ENCODE data around the gene PDE1A. TPM values are rescaled to one million over a fixed set of nuclear protein-coding genes. Genes with fewer than 3 reads are reported as not detected.

PDE1A gene
- total RNA-seq, 2 experiments from 2014 or later, result not detected

- no peaks in the 10 kb centered on the region for H3K4me1 Mint-ChIP-seq
Measured at GRCh38 chr2:182355815-182356214, 71.0 kb downstream of the PDE1A start.

DNA sequence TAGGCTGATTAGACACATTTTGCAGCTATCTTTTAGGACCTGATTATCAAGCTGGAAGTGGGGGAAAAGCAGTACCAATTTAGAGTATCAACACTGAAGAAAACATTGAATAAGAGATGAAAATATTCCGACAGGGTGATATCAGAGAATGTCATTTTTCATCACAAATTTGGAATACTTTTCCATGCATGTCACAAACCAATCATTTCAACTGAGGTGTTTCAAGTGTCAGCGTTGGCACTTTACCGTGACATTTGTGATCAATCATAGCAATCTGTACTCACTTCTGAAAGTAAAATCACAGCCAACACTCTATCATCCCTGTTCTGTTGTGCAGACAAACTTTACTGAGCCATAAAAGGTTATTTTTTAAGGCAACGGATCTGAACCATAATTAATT is 75.4 kb downstream of the PDE1A start:
- H3K4me1 Mint-ChIP-seq, result no peaks in the 10 kb centered on the region
- no peaks in the 10 kb centered on the region for H3K27me3 Mint-ChIP-seq
- H3K36me3 Mint-ChIP-seq, result no peaks in the 10 kb centered on the region
- H3K9me3 Mint-ChIP-seq, result no peaks in the 10 kb centered on the region
- DNase-seq, result no peak
- no peak overlapping the region for H3K27ac Mint-ChIP-seq
- H3K4me3 Mint-ChIP-seq, result no peak overlapping the region

More at GRCh38 chr2:182355815-182356214, 71.0 kb downstream of the PDE1A start:
- Mint-ChIP-seq H3K4me3 (no peak overlapping the region), H3K36me3 (no peaks in the 10 kb centered on the region), H3K27me3 (no peaks in the 10 kb centered on the region), H3K27ac (no peak overlapping the region), H3K9me3 (no peaks in the 10 kb centered on the region)
- DNase-seq, result no peak

DNA sequence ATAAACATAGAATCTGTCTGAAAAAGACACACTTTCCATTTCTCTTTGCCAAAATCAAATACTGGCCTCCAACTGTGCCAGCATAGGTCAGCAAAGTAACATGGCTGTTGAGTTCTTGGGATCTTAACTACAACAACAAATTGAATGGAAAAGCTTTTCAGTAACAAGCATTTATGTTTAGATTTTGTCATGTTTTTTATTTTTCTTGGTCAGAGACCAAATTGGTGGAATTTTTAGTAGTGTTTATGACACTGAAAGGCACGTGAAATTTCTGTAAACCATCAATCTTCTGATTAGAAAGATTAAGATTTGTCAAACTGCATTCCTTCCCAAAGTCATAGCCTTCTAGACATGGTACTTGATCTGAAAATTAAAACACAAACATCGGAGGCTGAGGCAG is 77.6 kb downstream of the PDE1A start:
- no peaks in the 10 kb centered on the region for H3K36me3 Mint-ChIP-seq
- H3K27ac Mint-ChIP-seq, result no peak overlapping the region
- DNase-seq, result no peak
- H3K9me3 Mint-ChIP-seq, result no peaks in the 10 kb centered on the region
- no peaks in the 10 kb centered on the region for H3K4me1 Mint-ChIP-seq
- H3K27me3 Mint-ChIP-seq, result no peaks in the 10 kb centered on the region
- H3K4me3 Mint-ChIP-seq, result no peak overlapping the region

GRCh38 chr2:182345384-182345783 is 81.5 kb downstream of the PDE1A start:
- Mint-ChIP-seq H3K36me3 (no peaks in the 10 kb centered on the region), H3K27ac (no peak overlapping the region), H3K27me3 (no peaks in the 10 kb centered on the region), H3K4me3 (no peak overlapping the region), H3K4me1 (no peaks in the 10 kb centered on the region), H3K9me3 (no peaks in the 10 kb centered on the region)
- DNase-seq, result no peak

DNA sequence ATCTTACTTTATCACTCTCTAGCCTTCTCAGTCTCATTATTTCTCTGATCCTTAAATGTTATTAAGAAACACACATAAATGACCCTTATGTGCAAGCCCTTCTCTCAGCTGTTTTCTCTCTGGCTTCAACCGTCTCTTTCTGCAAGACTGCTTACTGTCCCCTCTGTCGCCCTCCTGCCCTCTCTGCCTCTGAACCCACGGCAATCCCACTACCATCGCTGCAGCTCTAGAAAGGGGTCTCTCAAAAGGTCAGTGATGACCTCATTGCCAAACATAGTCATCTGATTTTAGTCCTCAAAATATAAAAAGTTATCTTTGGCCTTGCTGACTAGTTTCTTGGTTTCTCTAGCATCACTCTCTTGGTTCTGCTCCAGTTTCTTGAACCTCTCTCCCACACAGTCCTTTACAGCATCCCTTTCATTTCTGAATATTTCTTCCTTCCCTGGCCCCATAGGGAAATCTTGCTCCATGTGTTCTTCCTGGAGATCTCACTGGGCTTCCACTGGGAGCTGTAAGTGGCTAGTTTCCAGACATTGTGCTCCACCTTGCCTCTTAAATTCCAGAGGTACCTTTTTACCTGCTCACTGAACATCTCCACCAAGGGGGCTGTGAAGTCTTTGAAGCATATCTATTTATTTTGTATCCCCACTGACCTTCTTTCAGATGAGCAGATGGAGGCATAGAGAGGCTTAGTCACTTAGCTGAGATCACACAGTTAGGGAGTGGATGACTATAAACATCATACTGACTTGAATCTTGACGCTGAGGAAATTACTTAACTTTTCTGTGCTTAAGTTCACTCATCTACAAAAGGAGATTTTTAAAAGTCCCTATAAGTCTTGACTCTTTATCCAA is 96.2 kb downstream of the PDE1A start:
- no peak overlapping the region for H3K4me3 Mint-ChIP-seq
- peaks cover 16% of the 10 kb centered on the region for H3K9me3 Mint-ChIP-seq
- H3K36me3 Mint-ChIP-seq, result no peaks in the 10 kb centered on the region
- DNase-seq, result no peak
- H3K4me1 Mint-ChIP-seq, result no peaks in the 10 kb centered on the region
- H3K27ac Mint-ChIP-seq, result no peak overlapping the region
- no peaks in the 10 kb centered on the region for H3K27me3 Mint-ChIP-seq

DNA sequence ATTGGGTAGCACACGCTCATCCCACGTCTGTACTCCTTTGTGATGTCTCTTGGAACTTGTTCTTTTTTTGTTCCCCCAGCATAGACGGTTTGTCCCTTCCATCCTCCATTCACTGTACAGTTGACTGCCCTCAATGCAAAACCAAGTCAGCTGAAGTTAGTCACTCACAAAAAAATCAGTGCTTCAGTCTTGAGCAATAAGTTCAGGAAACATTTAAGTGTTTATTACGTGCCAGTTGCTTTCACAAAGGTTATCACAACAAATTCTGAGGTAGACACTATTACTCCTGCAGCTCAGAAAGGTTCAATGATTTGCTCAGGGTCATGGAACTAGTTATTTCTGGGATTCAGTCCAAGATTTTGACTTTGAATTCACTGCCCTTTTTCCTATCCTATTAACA is 102.2 kb downstream of the PDE1A start:
- Mint-ChIP-seq H3K4me1 (no peaks in the 10 kb centered on the region), H3K4me3 (no peak overlapping the region), H3K27me3 (peaks cover 3% of the 10 kb centered on the region)

DNA sequence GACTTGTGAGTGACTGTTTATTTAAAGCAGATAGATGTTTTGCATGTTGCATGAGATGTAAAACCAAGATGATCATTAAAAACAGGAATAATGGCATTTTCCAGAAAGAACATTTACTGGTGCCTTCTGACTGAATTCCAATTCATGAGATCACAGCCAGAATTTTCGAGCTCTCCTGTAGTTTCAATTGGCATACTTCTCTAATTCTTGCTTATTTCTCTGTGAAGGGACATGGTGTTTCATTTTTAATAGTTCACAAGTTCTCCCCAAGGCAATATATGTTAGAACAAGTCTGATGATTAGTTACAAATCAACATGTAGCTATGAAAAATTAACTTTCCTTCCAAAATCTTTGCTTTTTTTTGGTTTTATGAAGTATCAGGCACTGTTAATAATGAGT is 105.7 kb downstream of the PDE1A start:
- Mint-ChIP-seq H3K9me3 (peaks cover 3% of the 10 kb centered on the region), H3K4me1 (no peaks in the 10 kb centered on the region), H3K36me3 (no peaks in the 10 kb centered on the region), H3K27ac (no peak overlapping the region), H3K4me3 (no peak overlapping the region), H3K27me3 (peaks cover 3% of the 10 kb centered on the region)
- no peak for DNase-seq

More for the DNA sequence above, 102.2 kb downstream of the PDE1A start:
- Mint-ChIP-seq H3K9me3 (peaks cover 3% of the 10 kb centered on the region), H3K27ac (no peak overlapping the region), H3K36me3 (no peaks in the 10 kb centered on the region)
- no peak for DNase-seq

- Mint-ChIP-seq H3K4me3 (no peak overlapping the region), H3K36me3 (no peaks in the 10 kb centered on the region), H3K27ac (no peak overlapping the region), H3K27me3 (peaks cover 3% of the 10 kb centered on the region), H3K9me3 (peaks cover 3% of the 10 kb centered on the region), H3K4me1 (no peaks in the 10 kb centered on the region)
- no peak for DNase-seq
Measured at GRCh38 chr2:182319556-182320505, 107.0 kb downstream of the PDE1A start.

GRCh38 chr2:182318466-182319220 is 108.2 kb downstream of the PDE1A start:
- H3K36me3 Mint-ChIP-seq, result no peaks in the 10 kb centered on the region
- no peak for DNase-seq
- H3K27me3 Mint-ChIP-seq, result no peaks in the 10 kb centered on the region
- H3K4me1 Mint-ChIP-seq, result no peaks in the 10 kb centered on the region
- no peak overlapping the region for H3K4me3 Mint-ChIP-seq
- no peak overlapping the region for H3K27ac Mint-ChIP-seq
- H3K9me3 Mint-ChIP-seq, result peaks cover 2% of the 10 kb centered on the region

- Mint-ChIP-seq H3K4me1 (no peaks in the 10 kb centered on the region), H3K36me3 (no peaks in the 10 kb centered on the region)
Measured at GRCh38 chr2:182316950-182317349, 109.9 kb downstream of the PDE1A start.

DNA sequence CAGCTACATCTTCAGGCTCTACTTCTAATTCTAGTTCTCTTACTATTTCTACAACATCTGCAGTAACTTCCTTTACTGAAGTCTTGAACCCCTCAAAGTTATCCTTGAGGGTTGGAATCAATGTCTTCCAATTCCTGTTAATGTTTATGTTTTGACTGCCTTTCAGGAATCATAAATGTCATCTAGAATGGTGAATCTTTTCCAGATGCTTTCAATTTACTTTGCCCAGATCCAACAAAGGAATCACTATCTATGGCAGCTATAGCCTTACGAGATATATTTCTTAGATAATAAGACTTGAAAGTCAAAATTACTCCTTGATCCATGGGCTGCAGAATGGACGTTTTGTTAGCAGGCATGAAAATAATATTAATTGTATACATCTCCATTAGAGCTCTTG is 123.9 kb downstream of the PDE1A start:
- H3K9me3 Mint-ChIP-seq, result no peaks in the 10 kb centered on the region
- H3K27ac Mint-ChIP-seq, result no peak overlapping the region
- H3K4me1 Mint-ChIP-seq, result no peaks in the 10 kb centered on the region
- H3K36me3 Mint-ChIP-seq, result no peaks in the 10 kb centered on the region
- no peak for DNase-seq
- no peaks in the 10 kb centered on the region for H3K27me3 Mint-ChIP-seq
- no peak overlapping the region for H3K4me3 Mint-ChIP-seq

More at GRCh38 chr2:182316950-182317349, 109.9 kb downstream of the PDE1A start:
- DNase-seq, result no peak
- H3K9me3 Mint-ChIP-seq, result no peaks in the 10 kb centered on the region
- no peaks in the 10 kb centered on the region for H3K27me3 Mint-ChIP-seq
- H3K4me3 Mint-ChIP-seq, result no peak overlapping the region
- no peak overlapping the region for H3K27ac Mint-ChIP-seq

DNA sequence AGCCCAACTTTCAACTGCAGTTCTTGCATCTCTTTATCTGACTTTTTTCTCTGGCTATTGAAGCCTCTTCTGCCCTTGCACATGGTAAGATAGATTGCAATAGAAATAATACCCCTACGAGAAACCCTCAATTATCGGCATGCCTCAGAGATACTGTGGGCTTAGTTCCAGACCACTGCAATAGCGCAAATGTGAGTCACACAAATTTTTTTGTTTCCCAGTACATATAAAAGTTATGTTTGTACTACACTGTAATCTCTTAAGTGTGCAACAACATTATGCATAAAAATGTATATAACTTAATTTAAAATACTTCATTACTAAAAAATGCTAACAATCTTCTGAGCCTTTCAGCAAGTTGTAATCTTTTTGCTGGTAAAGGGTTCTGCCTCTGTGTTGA is 124.7 kb downstream of the PDE1A start:
- no peaks in the 10 kb centered on the region for H3K4me1 Mint-ChIP-seq
- DNase-seq, result no peak
- H3K4me3 Mint-ChIP-seq, result no peak overlapping the region
- H3K9me3 Mint-ChIP-seq, result no peaks in the 10 kb centered on the region
- H3K36me3 Mint-ChIP-seq, result no peaks in the 10 kb centered on the region
- H3K27me3 Mint-ChIP-seq, result no peaks in the 10 kb centered on the region
- H3K27ac Mint-ChIP-seq, result no peak overlapping the region

- H3K4me3 Mint-ChIP-seq, result no peak overlapping the region
- H3K27me3 Mint-ChIP-seq, result no peaks in the 10 kb centered on the region
- H3K4me1 Mint-ChIP-seq, result no peaks in the 10 kb centered on the region
Measured at GRCh38 chr2:182301093-182301492, 125.7 kb downstream of the PDE1A start.

GRCh38 chr2:182300608-182301007 is 126.2 kb downstream of the PDE1A start:
- Mint-ChIP-seq H3K4me3 (no peak overlapping the region), H3K36me3 (no peaks in the 10 kb centered on the region), H3K4me1 (no peaks in the 10 kb centered on the region)

More at GRCh38 chr2:182301093-182301492, 125.7 kb downstream of the PDE1A start:
- DNase-seq, result no peak
- Mint-ChIP-seq H3K9me3 (no peaks in the 10 kb centered on the region), H3K36me3 (no peaks in the 10 kb centered on the region), H3K27ac (no peak overlapping the region)

DNA sequence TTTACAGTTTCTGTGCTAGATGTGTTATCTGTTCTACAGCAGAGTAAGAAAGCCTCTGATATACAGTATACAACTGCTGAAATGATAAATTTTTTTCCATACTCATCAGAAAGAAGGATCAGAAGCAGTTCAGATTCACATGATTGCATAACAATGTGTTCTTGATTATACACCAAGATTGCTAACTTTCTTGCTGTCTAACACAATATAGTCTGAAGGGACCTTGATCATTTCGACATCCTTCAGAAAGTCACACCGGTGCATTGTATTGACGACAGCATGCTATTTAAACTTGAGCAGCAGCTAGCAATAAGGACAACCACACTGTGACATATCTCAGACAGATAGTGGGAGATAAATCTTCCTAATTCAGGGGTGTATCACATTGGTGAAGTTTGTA is 127.2 kb downstream of the PDE1A start:
- no peaks in the 10 kb centered on the region for H3K9me3 Mint-ChIP-seq
- no peak overlapping the region for H3K4me3 Mint-ChIP-seq
- H3K36me3 Mint-ChIP-seq, result no peaks in the 10 kb centered on the region
- no peaks in the 10 kb centered on the region for H3K27me3 Mint-ChIP-seq
- no peak for DNase-seq
- H3K4me1 Mint-ChIP-seq, result no peaks in the 10 kb centered on the region
- no peak overlapping the region for H3K27ac Mint-ChIP-seq

More at GRCh38 chr2:182300608-182301007, 126.2 kb downstream of the PDE1A start:
- Mint-ChIP-seq H3K27ac (no peak overlapping the region), H3K27me3 (no peaks in the 10 kb centered on the region), H3K9me3 (no peaks in the 10 kb centered on the region)
- DNase-seq, result no peak

Measured in activated naive CD8-positive, alpha-beta T cell treated with anti-CD3 and anti-CD28 coated beads for 36 hours (primary cell).